ENCODE results near the gene DLGAP1.
A peak's percentile ranks its signal among the peaks of the same experiment; 100 is the strongest.

Gene DLGAP1

GRCh38 chr18:3447068-3447894, 1007.8 kb downstream of the DLGAP1 start (continued):
- TF ChIP-seq PRDM2 (tag by site-specific recombination; IDR thresholded peaks at IDR 0.05; ENCODE audit: borderline replicate concordance) (no peak), ZNF561 (tag by site-specific recombination; IDR thresholded peaks at IDR 0.05; ENCODE audit: borderline replicate concordance) (no peak), ZNF654 (tag by site-specific recombination; IDR thresholded peaks at IDR 0.05; ENCODE audit: low read depth) (no peak), ZSCAN5A (tag by site-specific recombination; IDR thresholded peaks at IDR 0.05) (no peak), ZNF248 (tag by site-specific recombination; IDR thresholded peaks at IDR 0.05) (no peak), ZNF548 (tag by site-specific recombination; IDR thresholded peaks at IDR 0.05) (no peak), ZNF239 (tag by site-specific recombination; IDR thresholded peaks at IDR 0.05) (no peak), ZNF121 (tag by site-specific recombination; IDR thresholded peaks at IDR 0.05) (0 out of 2 replicates have a peak, but pooled peaks have one; percentile 24), ZNF138 (tag by site-specific recombination; IDR thresholded peaks at IDR 0.05; ENCODE audit: borderline replicate concordance) (no peak), IKZF3 (tag by site-specific recombination; IDR thresholded peaks at IDR 0.05) (no peak), ZBTB49 (tag by site-specific recombination; IDR thresholded peaks at IDR 0.05; ENCODE audit: low read depth) (no peak), SP7 (tag by site-specific recombination; IDR thresholded peaks at IDR 0.05) (no peak), ZNF362 (tag by site-specific recombination; IDR thresholded peaks at IDR 0.05) (peak; percentile 54; the same call in 1 of the 2 replicates), ZNF660 (tag by site-specific recombination; IDR thresholded peaks at IDR 0.05) (no peak), ZNF585B (tag by site-specific recombination; IDR thresholded peaks at IDR 0.05) (no peak), ZNF223 (tag by site-specific recombination; IDR thresholded peaks at IDR 0.05) (no peak), ZNF530 (tag by site-specific recombination; IDR thresholded peaks at IDR 0.05; ENCODE audit: low read depth) (no peak), ZSCAN4 (tag by site-specific recombination; IDR thresholded peaks at IDR 0.05) (no peak), HOXA7 (CRISPR knock-in tag; IDR thresholded peaks at IDR 0.05; ENCODE audit: borderline replicate concordance) (no peak), PRDM1 (tag by site-specific recombination; IDR thresholded peaks at IDR 0.05) (peak; percentile 96), KLF16 (tag by site-specific recombination; IDR thresholded peaks at IDR 0.05) (0 out of 2 replicates have a peak, but pooled peaks have one; percentile 41), CTCF (tag by site-specific recombination; IDR thresholded peaks at IDR 0.05) (no peak), ZNF514 (tag by site-specific recombination; IDR thresholded peaks at IDR 0.05) (no peak), ZNF777 (tag by site-specific recombination; IDR thresholded peaks at IDR 0.05; ENCODE audit: borderline replicate concordance) (no peak)
